Activated CD8-positive, alpha-beta memory T cell treated with anti-CD3 and anti-CD28 coated beads, Interleukin-2, amount 50 U/mL, for 1 hour (primary cell): ENCODE results near the gene CHD2.

ENCODE experiments used
- DNase-seq: peaks from one replicate; pipeline ENCODE4 v3.0.0-alpha.2; 2020; ENCODE audit errors: extremely low read depth

Gene CHD2

DNA sequence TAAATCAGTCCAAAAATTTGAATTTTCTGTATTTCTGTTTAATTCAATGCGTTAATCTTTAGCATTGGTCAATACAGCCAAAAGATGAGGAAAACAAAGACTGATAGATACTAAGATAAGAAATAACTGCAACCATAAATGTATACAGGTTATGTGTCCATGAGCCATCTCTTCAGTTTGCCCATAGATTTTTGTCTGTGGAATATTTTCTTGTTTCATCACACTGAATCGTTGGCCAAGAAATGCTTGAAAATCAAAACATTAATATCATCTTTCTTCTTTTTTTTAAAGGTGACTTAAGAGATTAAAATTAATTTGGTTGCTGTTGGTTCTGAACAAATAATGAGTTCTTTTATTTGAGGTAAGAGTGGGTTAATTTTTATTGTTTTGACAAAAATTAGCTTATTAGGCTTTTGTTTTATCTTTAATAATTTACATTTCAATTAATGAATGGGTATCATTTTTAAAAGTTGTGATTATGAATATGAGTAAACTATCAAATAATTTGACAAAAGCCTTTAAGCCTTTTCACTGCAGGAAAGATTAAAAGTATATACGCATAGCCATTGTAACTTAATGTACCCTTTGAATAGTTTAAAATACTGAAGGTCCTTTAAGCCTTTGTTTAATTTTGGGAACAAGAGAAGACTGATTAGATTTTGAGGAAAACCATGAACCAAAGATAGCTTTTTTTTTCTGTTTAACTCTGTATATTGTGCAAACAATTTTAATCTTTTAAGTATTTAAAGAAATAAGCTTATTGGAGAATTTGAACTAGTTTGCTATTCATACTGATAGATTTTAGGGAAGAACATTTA lies 14.7 kb upstream of the CHD2 start:
- DNase-seq: no peak

DNA sequence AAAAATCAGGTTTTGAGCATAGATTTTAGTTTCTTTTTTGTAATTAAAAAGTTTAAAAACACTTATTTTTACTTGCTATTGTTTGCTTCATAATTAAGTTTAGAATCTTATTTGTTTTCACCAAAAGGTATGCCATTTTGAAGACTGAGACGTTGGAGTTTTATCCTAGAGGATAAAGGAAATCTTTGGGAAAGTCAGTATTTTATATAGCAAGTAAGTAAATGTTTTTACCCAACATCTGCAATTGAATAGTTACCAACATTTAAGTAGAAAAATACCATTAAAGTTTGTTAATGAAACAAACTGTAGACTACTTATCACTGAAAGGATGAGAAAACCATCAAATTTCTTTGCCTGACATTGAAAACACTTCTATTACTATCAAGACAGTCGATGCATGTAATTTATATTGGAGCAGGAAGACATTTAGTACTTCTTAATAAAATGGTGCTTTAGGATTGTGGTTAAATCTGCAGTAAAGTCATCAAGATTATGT lies 14.0 kb upstream of the CHD2 start:
- DNase-seq: no peak

DNA sequence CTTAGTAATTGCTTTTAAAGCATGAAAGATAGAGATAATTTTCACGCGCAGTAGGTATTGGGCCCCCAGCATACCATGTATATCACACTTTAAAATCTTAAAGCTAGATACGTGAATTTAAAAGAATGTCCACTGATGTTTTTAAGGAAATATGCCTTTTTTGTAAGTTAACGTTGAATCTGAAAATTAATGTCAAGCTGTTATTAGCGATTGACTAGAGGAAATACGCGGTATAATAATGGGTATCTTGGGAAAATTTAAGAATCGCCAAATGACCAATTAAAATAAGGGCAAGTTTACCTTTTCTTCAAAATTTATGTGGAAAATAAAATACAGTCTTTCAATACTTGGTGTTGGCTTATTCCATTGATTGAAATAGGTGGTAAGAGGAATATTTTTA lies 13.3 kb upstream of the CHD2 start:
- no peak for DNase-seq

DNA sequence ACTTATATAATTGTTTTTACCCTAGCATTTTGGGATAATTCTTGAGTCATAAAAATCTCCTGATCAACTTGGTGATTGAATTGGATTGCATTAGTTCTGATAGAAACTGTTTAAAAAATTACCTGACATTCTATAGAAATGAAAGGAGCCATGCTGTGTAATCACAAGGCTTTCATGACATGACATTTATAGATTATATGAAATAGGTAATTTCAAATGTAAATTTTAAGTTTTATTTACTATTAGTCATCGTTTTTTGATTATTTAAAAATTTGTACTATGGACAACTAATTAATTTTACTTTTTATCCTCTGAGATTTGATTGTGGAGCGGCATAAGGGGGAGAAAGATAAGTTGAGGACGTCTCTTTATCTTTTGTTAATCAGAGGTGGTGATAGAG lies 12.3 kb upstream of the CHD2 start:
- DNase-seq: no peak

DNA sequence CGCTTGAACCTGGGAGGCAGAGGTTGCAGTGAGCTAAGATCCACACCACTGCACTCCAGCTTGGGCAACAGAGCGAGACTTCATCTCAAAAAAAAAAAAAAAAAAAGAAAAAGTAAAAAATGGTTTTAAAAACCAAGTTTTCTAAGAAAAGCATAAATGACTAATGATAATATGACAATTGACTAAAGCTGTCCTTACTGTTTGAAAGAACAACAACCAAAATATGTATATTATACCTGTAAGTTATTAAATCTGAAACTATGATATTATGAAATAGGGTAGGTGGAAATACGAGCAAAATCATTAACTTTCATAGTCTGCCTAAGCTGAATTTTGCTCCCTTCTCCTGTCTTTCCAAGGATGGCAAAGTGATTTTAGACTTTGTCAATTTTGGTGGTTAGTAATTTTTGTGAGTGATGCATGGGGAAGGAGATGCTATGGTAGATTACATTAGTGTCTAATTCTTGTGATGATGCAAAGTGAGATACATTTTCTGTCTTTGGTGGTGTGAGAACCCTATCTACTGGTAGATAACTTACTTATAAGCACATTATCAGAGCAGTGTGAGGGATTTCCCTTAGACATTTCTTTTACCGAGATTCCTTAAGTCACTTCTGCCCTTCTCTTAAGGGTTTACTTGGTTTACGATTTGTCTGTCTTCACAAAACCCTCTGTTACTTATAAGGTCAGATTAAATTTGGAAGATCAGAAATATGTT lies 10.6 kb upstream of the CHD2 start:
- no peak for DNase-seq

DNA sequence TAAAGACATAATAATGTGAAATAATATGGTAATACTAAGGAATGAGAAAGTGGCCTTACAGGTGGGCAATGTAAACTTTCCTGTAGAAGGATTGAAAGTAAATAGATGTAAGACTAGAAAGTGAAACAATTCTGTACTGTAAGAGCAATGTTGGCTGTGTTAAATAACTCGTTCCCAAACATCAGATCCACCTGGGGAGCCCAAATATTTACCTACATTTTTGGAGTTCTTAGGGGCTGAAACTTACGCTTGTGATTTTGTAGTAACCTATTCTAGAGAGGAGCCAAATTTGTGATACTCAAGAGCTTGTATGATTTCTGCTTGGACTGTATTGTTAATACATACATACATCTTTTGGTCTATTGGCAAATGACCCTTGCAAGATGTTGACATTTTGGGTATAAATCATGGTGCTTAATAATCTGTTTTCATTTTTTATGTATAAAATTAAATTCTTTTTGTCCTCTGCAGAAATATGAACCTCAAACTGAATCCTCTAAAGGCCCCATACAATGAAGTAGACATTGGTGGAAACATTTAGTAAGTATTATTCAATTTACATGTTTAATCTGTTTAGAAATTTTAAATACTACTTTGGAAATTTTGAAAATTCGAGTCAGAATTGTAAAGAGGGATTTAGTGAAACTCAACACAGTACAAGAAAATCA lies 8.5 kb upstream of the CHD2 start:
- no peak for DNase-seq

DNA sequence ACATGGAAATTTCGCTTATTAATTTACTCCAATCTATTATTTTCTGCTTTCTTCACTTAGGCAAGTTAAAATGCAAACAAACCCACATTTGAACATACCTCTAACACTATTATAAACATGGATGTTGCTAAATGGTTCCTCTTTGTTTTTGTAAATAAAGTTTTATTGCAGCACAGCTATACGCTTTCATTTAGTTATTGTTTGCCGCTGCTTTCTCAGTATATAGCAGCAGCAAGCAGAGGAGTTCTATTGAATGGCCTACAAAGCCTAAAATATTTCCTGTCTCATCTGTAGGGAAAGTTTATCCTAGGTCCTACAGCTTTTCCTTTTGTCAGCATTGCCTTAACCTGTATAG lies 7.9 kb upstream of the CHD2 start:
- no peak for DNase-seq

DNA sequence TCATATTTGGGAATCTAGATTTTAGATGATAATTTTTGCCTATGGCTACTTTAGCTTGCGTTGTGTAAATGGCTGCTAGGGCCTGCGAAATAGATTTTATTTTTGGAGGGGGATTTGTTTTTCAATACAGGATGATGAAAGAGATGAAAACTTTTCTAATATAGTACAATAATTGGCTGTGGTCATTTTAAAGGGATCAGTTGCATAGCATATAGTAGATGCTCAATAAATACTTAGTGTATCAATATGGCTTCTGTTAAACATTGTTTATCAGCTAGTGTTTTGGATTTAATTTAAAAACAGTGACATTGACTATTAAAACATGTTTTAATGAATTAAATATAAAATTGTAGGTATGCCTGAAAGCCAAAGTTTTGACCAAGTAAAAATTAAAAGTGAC lies 6.9 kb upstream of the CHD2 start:
- no peak for DNase-seq

DNA sequence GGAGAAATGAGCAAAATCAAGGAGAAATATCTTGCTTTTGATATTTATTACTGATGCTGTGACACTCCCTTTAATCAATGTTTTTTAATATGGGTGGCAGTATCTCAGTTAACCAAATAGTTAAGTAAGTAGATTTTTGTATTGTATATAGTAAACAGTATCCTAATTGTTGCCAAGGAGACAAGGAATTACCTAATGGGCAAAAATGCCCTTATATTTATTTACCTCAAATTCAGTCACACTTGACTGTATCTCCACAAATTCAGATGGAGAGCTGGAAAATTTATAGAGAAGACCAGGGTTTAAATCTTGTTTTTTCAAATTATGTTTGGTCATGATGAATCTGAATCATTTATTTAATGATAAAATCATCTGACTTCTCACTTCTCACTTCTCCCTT lies 3.6 kb upstream of the CHD2 start:
- DNase-seq: no peak

DNA sequence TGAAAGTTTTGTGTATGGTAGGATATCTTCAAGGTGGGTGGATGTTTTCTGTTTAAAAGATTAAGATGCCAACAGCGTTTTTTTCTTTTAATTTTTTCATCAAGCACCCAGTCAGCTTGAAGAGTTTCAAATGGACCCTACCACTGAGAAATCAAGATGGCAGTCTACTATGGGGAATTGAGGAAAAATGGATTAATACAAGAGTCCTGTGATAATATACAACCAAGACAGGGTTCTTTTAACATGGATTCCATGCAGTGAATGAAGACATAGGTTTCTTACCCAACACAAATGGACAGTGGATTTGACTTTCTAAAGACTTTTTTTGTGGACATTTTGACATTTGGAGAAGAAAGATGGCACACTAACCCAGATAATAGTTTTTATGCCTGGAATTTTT lies 2.5 kb upstream of the CHD2 start:
- DNase-seq: no peak

DNA sequence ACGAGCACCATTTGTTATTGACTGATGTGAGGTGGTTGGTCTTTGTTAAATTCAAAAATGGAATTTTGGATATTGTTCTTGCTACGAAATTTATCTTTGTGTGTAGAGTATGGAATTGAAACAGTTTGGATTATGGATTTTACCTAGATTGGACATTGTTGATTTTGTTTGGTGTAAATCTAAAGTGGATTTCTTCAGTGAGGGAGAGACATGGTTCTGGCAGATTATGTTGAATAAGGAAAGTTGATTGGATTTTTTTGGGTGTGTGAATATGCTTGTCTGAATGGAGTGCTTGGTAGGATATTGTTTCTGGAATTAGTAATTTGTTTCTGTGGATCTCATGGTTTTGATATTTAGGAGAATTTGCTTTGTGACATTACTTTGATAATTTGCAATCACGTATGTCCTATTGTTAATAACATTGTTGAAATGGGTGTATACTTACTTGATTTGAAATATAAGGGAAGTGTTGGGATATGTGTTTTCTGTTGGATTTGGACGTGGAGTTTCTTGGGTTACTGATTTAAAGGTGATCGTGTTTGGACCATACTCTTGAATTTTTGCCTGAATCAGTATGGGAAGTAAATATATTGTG lies 1.0 kb upstream of the CHD2 start:
- DNase-seq: no peak

DNA sequence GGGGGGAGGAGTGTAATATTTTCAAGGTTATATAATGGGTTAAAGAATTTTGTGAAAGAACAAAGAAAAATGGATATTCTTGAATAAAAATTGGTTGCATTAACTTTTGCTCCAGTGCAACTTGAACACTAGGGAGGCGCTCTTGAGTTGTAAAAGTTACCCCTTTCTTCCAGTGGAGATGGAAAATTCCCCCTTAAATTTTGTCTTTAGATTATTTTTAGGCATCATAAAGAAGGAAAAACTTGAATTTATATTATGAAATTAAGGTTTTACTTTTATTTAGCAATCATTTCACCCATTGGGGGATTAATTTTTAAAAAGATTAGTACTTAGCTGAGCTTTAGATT lies 550 bp upstream of the CHD2 start:
- no peak for DNase-seq

DNA sequence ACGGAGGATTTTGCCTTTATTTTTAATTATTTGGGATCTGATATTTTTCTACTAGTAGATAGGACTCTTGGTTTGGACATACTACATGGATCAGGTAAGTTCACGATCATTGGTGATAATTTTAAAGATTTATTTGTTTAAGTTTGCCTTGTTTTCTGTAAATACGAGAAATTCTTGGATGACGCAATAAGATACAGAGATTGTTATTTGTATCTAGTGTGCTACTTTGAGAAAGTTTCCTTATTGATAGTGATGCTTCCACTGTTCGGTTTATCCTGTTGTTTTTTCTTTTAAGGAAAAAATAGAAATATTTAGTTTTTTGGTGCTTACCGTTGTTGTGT lies 577 bp downstream of the CHD2 start:
- DNase-seq: no peak

DNA sequence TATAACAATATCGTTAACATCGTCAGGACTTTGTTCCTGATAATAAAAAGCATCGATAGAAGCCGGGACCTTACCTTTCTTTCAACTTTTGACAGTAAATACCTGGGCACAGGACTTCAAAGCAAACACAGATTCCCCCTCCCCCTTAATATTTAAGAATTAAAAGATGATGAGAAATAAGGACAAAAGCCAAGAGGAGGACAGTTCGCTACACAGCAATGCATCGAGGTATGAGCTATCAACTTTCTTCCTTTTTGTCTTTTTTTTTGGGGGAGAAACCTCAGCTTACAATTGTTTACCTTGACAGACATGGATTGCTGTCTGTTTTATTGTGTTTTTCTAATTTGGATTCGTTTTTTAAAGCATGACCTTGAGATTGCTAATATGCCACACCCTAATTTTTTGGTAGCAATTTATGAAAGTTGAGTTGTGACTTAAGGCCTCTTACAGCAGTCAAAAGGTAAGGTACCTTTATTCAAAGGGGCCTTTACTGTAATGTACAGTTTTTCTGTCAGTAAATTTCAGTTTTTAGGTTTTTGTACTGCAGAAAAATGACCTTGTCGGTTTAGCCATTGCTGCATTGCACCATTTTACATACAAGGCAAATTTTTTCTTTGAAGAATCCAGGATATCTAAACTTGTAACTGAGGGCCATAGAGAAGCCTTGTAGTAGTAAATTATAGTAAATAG lies 1.1 kb downstream of the CHD2 start:
- no peak for DNase-seq

DNA sequence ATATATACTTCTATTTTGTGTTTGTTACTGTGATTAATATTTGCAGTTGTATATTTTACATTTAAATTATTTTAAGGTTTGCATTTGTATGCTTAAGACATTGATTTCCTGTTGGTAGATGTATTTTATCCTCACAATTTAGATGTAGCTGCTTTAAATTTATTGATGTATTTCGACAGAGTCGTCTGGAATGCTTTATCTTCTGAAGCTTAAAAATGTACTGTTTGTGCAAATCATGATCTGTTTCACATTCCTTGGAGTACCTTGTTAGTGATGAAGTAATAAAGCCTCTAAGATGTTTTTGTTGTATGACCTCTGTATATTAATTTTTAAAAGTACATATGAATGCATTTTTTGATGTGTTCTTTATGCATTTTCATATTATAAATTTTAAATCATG lies 1.9 kb downstream of the CHD2 start:
- no peak for DNase-seq

DNA sequence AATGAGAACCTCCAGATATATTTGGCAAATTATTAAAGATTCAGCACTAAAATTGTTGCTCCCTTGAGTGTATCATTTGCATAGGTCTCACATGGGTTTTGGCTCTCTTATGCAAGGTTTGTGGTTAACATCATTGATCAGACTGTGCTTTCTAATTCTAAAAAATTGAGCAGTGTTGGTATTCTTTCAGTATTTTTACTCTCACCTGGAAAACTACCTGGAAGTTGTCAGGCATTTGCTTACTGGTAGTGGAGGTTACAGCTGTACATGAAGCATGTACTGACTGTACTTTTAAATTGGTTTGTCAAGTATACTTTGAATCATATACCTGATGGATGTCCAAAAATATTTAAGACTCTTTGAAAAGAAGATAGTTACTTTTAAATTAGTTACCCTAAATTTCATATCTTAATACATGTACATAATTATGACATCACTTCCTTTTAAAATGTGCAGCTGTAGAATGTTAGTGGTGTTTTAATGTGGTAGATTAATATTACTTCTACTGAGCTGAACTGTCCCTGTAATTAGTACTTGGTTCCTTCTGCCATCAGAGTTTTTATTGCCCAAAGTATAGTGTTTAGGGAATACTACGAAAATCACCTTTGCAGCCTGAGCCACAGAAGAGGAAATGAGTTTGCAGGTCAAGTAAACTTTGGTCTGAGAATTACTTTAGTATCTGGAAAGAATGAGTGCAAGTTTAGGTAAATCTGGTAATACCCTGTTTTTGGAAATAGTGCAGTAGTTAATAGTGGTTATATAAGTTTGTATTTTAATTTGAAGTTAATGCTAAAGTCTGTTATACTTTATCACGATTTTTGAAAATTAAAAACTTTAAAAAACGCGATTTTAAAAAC lies 2.8 kb downstream of the CHD2 start:
- DNase-seq: no peak

DNA sequence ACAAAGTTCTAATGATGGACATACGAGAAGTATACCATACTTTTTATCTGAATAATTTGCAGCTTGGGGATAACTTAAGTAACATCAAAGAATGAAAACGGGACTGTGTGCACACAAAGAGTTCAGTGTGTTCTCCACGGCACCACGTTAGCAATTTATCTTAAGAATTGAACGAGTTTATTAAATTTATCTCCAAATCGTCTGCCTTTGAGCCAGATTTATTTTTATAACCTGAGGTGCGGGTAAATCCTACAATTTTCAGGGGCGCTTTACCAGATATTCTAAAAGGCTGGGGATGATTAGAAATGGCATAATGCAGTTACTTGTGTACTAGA lies 3.5 kb downstream of the CHD2 start:
- no peak for DNase-seq

DNA sequence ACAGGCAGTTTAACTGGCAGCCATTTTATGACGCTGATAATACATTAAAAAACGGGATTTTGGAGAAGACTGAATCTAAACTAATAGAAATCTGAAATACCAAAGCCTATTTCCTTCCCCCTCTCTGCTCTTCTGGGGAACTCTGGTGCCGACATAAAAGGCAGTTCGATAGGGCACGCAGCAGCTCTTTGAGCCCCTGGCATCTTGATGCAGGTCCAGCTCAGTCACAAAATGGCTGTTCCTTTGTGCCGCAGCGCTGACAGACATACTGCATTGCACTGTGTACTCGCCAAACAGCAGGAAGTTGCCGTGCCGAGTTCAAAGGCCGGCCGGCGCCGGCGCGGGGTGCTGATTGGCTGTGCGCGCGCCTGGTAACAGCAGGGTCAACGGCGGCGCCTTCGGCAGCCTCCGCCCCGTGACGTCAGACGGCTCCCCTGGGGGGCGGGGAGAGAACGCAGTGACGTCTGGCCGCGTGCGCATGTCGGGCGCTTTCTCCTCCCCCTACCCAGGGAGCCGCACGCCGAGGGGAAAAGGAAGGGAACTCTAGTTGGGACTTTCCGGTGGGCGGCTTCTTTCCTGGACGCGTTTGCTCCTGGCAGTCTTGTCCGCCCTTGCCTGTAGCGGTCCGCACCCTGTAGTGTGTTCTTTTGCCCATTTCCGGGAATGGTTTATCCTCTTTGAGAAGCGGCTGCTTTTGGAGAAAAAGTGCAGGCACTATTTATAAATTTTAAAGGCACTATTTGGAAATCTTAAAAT lies 4.0 kb downstream of the CHD2 start:
- peak; percentile 91 for DNase-seq

DNA sequence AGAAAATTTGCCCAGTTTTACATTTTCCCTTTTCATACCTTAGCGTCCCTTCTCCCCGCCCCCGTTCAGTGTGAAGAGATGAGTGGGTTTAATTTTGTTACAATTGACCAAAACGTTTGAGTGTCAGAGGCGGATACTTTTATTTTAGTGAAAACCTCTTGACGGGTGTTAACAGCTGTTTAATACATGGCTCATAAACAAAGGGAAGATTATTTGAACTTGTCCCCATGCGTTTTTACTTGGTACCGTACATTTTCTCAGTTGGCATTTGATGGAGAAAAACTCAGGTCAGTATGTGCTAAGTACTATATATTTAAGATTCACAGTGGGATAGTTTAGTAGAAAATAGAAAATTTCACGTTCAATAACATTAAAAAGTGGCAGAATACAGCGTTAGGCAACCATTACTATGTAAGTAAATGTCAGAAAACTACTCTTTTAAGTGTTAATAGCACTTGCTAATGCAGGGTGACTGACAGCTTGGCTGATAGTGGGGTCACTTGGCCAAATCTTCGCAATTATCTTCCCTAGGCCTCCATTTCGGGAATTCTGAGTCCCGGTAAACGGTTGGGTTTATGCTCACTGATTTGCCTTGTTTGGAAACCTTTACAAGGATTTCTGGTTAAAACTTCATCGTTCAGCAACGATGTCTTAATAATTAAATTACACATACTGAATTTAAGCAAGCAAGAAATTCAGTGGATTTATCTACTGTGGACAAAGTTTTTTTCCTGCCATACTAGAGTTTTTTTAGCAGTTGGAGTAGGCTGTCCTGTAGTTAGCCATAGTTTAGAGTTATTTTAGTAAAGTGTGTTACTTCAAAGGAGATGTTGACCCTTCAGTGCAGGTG lies 4.8 kb downstream of the CHD2 start:
- DNase-seq: no peak

DNA sequence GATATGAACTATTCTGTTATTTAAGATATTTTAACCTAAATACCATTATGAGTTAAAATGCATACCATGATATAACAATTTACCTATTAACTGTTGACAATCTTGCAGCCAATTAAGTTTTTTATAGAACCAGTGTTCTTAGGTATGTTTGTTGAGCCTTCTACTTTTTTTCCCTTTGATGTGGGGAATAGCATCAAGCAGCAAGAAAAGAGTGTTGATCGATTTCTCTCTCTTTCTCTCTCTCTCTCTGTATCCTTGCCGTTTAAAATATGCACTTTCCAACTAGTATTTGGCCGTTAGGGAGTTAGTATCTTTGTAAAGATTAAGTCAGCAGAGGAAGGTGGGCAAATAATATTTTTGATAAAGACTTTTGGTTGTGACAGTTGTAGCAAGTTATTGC lies 5.9 kb downstream of the CHD2 start:
- no peak for DNase-seq
